Measurements from ENCODE around the gene ZSWIM1. TPM values are rescaled to one million over a fixed set of nuclear protein-coding genes. Genes with fewer than 3 reads are reported as not detected.

The ZSWIM1 gene
- total RNA-seq, 1 donor from 2014 or later, result 10.7 TPM

DNA sequence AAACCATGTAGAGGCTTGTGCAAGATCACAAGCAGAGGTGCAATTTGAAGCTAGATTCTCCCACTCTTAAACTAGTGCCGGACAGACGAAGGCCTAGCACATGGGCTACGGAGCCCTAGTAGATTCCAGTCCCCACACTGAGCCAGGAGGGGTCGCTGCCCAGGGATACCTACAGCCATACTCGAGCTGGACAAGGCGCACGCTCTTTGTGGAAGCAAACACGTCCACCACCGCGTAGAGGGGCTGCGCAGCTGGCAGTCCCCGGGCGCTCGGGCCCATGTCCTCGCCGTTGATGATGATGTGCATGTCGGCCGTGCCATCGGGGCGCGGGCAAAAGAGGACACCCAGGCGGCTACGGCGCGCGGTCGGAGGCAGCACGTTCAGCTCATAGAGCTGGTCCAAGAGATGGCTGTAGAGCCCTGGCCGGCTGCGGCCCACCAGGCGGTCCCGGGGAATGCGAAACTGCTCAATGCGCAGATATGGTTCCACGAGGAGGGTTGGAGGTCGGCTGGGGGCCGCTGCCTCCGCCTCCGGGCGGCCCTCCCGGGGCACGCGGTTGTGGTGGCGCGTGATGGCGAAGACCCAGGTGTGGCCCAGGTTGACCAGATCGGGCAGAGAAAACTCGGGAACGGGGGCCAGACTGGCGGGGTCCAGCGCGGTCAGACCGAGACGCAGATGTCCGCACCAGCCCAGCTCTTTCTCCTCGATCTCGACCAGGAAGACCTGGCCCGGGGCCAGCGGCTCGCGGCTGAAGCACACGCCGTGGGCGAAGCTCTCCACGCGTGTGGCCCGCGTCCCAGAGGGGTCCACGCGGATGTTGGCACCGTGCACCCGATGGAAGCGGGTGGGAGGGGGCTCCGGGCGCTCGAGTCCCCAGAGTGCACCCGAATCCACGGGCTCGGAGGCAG lies 9.3 kb downstream of the ZSWIM1 start:
- H3K4me3 ChIP-seq, result peak overlapping the region; percentile 88
- H3K79me2 ChIP-seq (ENCODE audit: low read depth), result no peaks in the 10 kb centered on the region
- H3K27me3 ChIP-seq, result peaks cover 9% of the 10 kb centered on the region
- H2AFZ ChIP-seq (replicated peaks), result peak overlapping the region; percentile 92
- peaks cover 4% of the 10 kb centered on the region for H3F3A ChIP-seq (ENCODE audit: low read depth)
- peaks cover 6% of the 10 kb centered on the region for H3K27me3 Mint-ChIP-seq (ENCODE audit: insufficient read depth, low read depth)
- peaks cover 32% of the 10 kb centered on the region for H3K4me1 Mint-ChIP-seq
- H3K36me3 Mint-ChIP-seq, result peaks cover 4% of the 10 kb centered on the region
- peak overlapping the region; percentile 91 for H3K4me2 ChIP-seq
- peak overlapping the region; percentile 94 for H3K4me3 Mint-ChIP-seq
- DNase-seq (ENCODE audit: low spot score), result peak; percentile 92
- H3K27ac ChIP-seq, result no peak overlapping the region
- no peaks in the 10 kb centered on the region for H3K36me3 ChIP-seq
- H4K20me1 ChIP-seq (ENCODE audit: low read depth), result no peaks in the 10 kb centered on the region
- H3K27ac Mint-ChIP-seq, result no peak overlapping the region
- H3K9me3 Mint-ChIP-seq, result no peaks in the 10 kb centered on the region
- TF ChIP-seq, protein P1, sequence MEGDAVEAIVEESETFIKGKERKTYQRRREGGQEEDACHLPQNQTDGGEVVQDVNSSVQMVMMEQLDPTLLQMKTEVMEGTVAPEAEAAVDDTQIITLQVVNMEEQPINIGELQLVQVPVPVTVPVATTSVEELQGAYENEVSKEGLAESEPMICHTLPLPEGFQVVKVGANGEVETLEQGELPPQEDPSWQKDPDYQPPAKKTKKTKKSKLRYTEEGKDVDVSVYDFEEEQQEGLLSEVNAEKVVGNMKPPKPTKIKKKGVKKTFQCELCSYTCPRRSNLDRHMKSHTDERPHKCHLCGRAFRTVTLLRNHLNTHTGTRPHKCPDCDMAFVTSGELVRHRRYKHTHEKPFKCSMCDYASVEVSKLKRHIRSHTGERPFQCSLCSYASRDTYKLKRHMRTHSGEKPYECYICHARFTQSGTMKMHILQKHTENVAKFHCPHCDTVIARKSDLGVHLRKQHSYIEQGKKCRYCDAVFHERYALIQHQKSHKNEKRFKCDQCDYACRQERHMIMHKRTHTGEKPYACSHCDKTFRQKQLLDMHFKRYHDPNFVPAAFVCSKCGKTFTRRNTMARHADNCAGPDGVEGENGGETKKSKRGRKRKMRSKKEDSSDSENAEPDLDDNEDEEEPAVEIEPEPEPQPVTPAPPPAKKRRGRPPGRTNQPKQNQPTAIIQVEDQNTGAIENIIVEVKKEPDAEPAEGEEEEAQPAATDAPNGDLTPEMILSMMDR (IDR thresholded peaks at IDR 0.05), result peak; percentile 83
- no peak for TF ChIP-seq EZH2 (IDR thresholded peaks at IDR 0.05)
- peak; percentile 35 for TF ChIP-seq EZH2phosphoT487 (IDR thresholded peaks at IDR 0.05)
- H3K9ac ChIP-seq, result peak overlapping the region; percentile 56
- no peaks in the 10 kb centered on the region for H3K9me3 ChIP-seq (ENCODE audit: low read depth)
- H3K4me1 ChIP-seq, result peaks cover 10% of the 10 kb centered on the region

DNA sequence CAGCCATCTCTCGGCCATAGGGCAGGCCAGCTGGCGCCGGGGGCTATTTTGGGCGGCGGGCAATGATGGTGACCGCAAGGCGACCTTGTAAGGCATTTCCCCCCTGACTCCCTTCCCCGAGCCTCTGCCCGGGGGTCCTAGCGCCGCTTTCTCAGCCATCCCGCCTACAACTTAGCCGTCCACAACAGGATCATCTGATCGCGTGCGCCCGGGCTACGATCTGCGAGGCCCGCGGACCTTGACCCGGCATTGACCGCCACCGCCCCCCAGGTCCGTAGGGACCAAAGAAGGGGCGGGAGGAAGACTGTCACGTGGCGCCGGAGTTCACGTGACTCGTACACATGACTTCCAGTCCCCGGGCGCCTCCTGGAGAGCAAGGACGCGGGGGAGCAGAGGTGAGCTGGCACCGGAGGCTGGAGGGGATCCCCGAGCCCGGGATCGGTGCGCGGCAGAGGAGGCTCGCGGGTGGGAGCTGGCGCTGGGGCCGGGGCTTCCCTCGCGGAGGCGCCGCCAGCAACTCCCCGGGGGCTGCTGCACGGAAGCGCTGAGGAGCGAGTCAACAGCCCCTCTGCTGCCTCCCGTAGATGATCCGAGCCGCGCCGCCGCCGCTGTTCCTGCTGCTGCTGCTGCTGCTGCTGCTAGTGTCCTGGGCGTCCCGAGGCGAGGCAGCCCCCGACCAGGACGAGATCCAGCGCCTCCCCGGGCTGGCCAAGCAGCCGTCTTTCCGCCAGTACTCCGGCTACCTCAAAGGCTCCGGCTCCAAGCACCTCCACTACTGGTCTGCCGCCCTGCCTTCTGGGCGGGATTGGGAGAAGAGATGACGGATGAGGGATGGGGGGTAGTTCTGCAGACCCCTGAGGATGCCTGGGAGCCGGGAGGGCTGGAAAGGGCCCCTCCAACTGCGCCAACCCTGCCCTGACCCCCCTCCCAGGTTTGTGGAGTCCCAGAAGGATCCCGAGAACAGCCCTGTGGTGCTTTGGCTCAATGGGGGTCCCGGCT lies 10.3 kb downstream of the ZSWIM1 start, which contains the start of the genes CTSA and NEURL2:
TSS of gene CTSA (plus strand) at position 351 of the 999 bp plus-strand sequence. CDS start at position 585, 234 bp downstream.
TSS of gene NEURL2 (minus strand) at position 224 of the 999 bp plus-strand sequence. CDS start at position 7, 217 bp downstream.
- Mint-ChIP-seq H3K27ac (peak within 1 kb of the TSS; percentile 66), H3K4me3 (peak within 1 kb of the TSS; percentile 94), H3K9me3 (no peaks in the 10 kb centered on the region), H3K36me3 (peaks cover 4% of the 10 kb centered on the region), H3K27me3 (ENCODE audit: insufficient read depth, low read depth) (peaks cover 6% of the 10 kb centered on the region), H3K4me1 (peaks cover 32% of the 10 kb centered on the region)
- H3K9me3 ChIP-seq (ENCODE audit: low read depth), result no peaks in the 10 kb centered on the region
- TF ChIP-seq EZH2 (IDR thresholded peaks at IDR 0.05) (no peak), EZH2phosphoT487 (IDR thresholded peaks at IDR 0.05) (no peak)
- TF ChIP-seq, protein P1 (IDR thresholded peaks at IDR 0.05), result no peak
- H3K4me1 ChIP-seq, result peaks cover 10% of the 10 kb centered on the region
- H3K36me3 ChIP-seq, result no peaks in the 10 kb centered on the region
- peak within 1 kb of the TSS; percentile 56 for H3K9ac ChIP-seq
- H3K27me3 ChIP-seq, result peaks cover 9% of the 10 kb centered on the region
- H3K4me3 ChIP-seq, result peak within 1 kb of the TSS; percentile 88
- H3F3A ChIP-seq (ENCODE audit: low read depth), result peaks cover 4% of the 10 kb centered on the region
- no peaks in the 10 kb centered on the region for H3K79me2 ChIP-seq (ENCODE audit: low read depth)
- H2AFZ ChIP-seq (replicated peaks), result peak within 1 kb of the TSS; percentile 92
- no peak within 1 kb of the TSS for H3K27ac ChIP-seq
- no peaks in the 10 kb centered on the region for H4K20me1 ChIP-seq (ENCODE audit: low read depth)
- DNase-seq (ENCODE audit: low spot score), result peak; percentile 87
- peak within 1 kb of the TSS; percentile 91 for H3K4me2 ChIP-seq

DNA sequence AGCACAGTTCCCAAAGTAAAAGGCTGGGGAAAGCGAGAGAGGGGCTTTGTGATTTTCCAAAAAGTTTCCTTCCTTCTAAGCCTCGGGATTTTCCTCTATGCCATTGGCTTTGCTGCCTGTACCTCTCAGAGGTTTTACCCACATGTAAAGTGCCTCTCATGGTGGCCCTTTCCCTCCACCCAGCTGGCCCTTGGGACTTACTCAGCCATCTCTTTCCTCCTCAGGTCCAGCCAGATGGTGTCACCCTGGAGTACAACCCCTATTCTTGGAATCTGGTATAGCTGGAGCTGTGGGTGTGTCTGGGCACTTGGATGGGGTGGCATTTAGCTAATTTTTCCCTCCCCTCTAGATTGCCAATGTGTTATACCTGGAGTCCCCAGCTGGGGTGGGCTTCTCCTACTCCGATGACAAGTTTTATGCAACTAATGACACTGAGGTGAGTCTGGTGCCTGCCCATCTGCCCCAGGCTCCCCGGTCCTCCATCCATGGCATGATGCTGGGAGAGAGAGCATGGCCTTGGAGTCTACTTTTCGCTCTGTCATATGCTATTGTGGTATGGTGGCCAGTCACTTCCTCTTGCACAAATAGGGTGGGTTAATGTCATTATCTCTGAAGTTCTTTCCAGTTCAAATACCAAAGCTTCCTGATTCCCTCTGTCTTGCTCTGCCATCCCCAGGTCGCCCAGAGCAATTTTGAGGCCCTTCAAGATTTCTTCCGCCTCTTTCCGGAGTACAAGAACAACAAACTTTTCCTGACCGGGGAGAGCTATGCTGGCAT lies 11.2 kb downstream of the ZSWIM1 start:
- H3F3A ChIP-seq (ENCODE audit: low read depth), result peaks cover 4% of the 10 kb centered on the region
- H3K9ac ChIP-seq, result no peak overlapping the region
- Mint-ChIP-seq H3K27me3 (ENCODE audit: insufficient read depth, low read depth) (peaks cover 9% of the 10 kb centered on the region), H3K36me3 (peaks cover 6% of the 10 kb centered on the region), H3K4me1 (peaks cover 32% of the 10 kb centered on the region), H3K27ac (no peak overlapping the region), H3K9me3 (no peaks in the 10 kb centered on the region), H3K4me3 (peak overlapping the region; percentile 94)
- TF ChIP-seq EZH2 (IDR thresholded peaks at IDR 0.05), result no peak
- TF ChIP-seq EZH2phosphoT487 (IDR thresholded peaks at IDR 0.05), result no peak
- TF ChIP-seq, protein P1 (IDR thresholded peaks at IDR 0.05), result no peak
- no peaks in the 10 kb centered on the region for H3K79me2 ChIP-seq (ENCODE audit: low read depth)
- H3K4me3 ChIP-seq, result peak overlapping the region; percentile 88
- peak; percentile 24 for DNase-seq (ENCODE audit: low spot score)
- H3K4me1 ChIP-seq, result peaks cover 10% of the 10 kb centered on the region
- no peaks in the 10 kb centered on the region for H4K20me1 ChIP-seq (ENCODE audit: low read depth)
- H3K4me2 ChIP-seq, result peak overlapping the region; percentile 91
- no peaks in the 10 kb centered on the region for H3K36me3 ChIP-seq
- no peak overlapping the region for H2AFZ ChIP-seq (replicated peaks)
- no peaks in the 10 kb centered on the region for H3K9me3 ChIP-seq (ENCODE audit: low read depth)
- H3K27me3 ChIP-seq, result peaks cover 9% of the 10 kb centered on the region
- H3K27ac ChIP-seq, result no peak overlapping the region
